HepG2 (cell line): Measurements from ENCODE around the gene ZNF814. TPM values are rescaled to one million over a fixed set of nuclear protein-coding genes. Genes with fewer than 3 reads are reported as not detected.

ENCODE experiments used
- ATAC-seq: fragments of 200-7000 bp; cut with Tn5 transposase; 3 replicates; pipeline ENCODE4 v1.9.1; 2020; ENCODE audit warnings: mild to moderate bottlenecking, moderate library complexity
- BruUV-seq: library from RNA; stranded (reverse); fragments of 400-500 nt; replicated peaks from 2 replicates; lab custom pipeline; 2021; lab: Mats Ljungman, UMichigan
- CTCF ChIA-PET: fragments of 300-600 bp; formaldehyde crosslinking; extraction: SDS; loops from one replicate; lab custom pipeline; 2021; ENCODE audit warnings: low total read pairs, inconsistent platforms, low intra/inter-chr PET ratio; lab: Yijun Ruan, JAX
- POLR2A ChIA-PET: fragments of 350-600 bp; sonication (Branson Sonifier 250); formaldehyde crosslinking; loops from one replicate; lab custom pipeline; 2020; ENCODE audit warnings: antibody characterized with exemption, inconsistent platforms; lab: Yijun Ruan, JAX
- DNase-seq: peaks from one replicate; pipeline ENCODE4 v3.0.0-alpha.2; 2015; ENCODE audit warnings: low spot score
- FAIRE-seq: peaks from 3 replicates; lab custom pipeline; 2011; peaks lifted over from hg19 to GRCh38; lab: Jason Lieb, UNC
- H2AFZ ChIP-seq: one replicate; pipeline ENCODE4 v1.6.1; 2011; ENCODE audit warnings: low read length, inconsistent platforms
- H3K27ac ChIP-seq: fragments of 300-600 bp; 3 replicates; pipeline ENCODE4 v1.8.0; 2011; ENCODE audit warnings: mixed run types, mild to moderate bottlenecking, mixed read lengths, low read length, inconsistent platforms; ENCODE audit not compliant: insufficient read depth; ENCODE audit errors: extremely low read length
- H3K27me3 ChIP-seq, 2 experiments: fragments of 200-600 bp in 1 of 2; 2 replicates in 1 of 2; 3 replicates in 1 of 2; pipeline versions ENCODE4 v1.6.0 to v1.8.0; 2011; ENCODE audit warnings: low read length in 2 of 2, mild to moderate bottlenecking in 2 of 2, moderate library complexity in 2 of 2, inconsistent platforms in 1 of 2; ENCODE audit not compliant: insufficient read depth in 2 of 2, control insufficient read depth in 1 of 2
- H3K36me3 ChIP-seq, 2 experiments: fragments of 200-600 bp in 1 of 2; replicated peaks in 1 of 2; 2 replicates in 1 of 2; 3 replicates in 1 of 2; pipeline versions ENCODE4 v1.5.1 to v1.8.0; 2011; ENCODE audit warnings: low read length in 2 of 2, inconsistent platforms in 1 of 2; ENCODE audit not compliant: insufficient read depth in 2 of 2, control insufficient read depth in 1 of 2
- H3K4me1 ChIP-seq: 2 replicates; pipeline ENCODE4 v1.5.1; 2012; ENCODE audit warnings: low read length, inconsistent platforms; ENCODE audit not compliant: insufficient read depth
- H3K4me2 ChIP-seq: 2 replicates; pipeline ENCODE4 v1.6.0; 2011; ENCODE audit warnings: low read depth, low read length, inconsistent platforms
- H3K4me3 ChIP-seq, 3 experiments: fragments of 200-600 bp in 1 of 3; sonication (generic), shearing (Covaris generic) in 1 of 3; replicated peaks in 1 of 3; 2 replicates each; pipeline ENCODE4 v1.5.1; 2011 to 2016; ENCODE audit warnings: low read length in 3 of 3, inconsistent platforms in 2 of 3, low read depth in 2 of 3, mild to moderate bottlenecking in 2 of 3, control low read depth in 1 of 3, mixed read lengths in 1 of 3; ENCODE audit not compliant: insufficient read depth in 1 of 3
- H3K79me2 ChIP-seq: one replicate; pipeline ENCODE4 v1.6.1; 2011; ENCODE audit warnings: low read length, inconsistent platforms; ENCODE audit not compliant: insufficient read depth
- H3K9ac ChIP-seq: 2 replicates; pipeline ENCODE4 v1.6.0; 2011; ENCODE audit warnings: mild to moderate bottlenecking, low read depth, low read length, inconsistent platforms; ENCODE audit not compliant: insufficient read depth
- H3K9me3 ChIP-seq: 2 replicates; pipeline ENCODE4 v1.5.1; 2012; ENCODE audit warnings: mild to moderate bottlenecking, low read length
- H4K20me1 ChIP-seq: 2 replicates; pipeline ENCODE4 v1.6.0; 2011; ENCODE audit warnings: inconsistent platforms, mild to moderate bottlenecking, low read length, moderate library complexity; ENCODE audit not compliant: insufficient read depth
- ARID3A ChIP-seq: IDR thresholded peaks from 2 replicates; pipeline ENCODE4 v1.6.1; 2012; ENCODE audit warnings: low read depth, low read length, improper control_type of control experiment
- SPEN ChIP-seq: sonication (generic); formaldehyde crosslinking; IDR thresholded peaks from 2 replicates; pipeline ENCODE4 v1.5.1; 2020; ENCODE audit warnings: low read depth, mild to moderate bottlenecking, missing genetic modification reagents
- TCF7 ChIP-seq: sonication (generic); IDR thresholded peaks from 2 replicates; pipeline ENCODE4 v1.6.1; 2016; ENCODE audit warnings: antibody characterized with exemption, low read depth
- ZNF18 ChIP-seq: sonication (generic); formaldehyde crosslinking; IDR thresholded peaks from 2 replicates; pipeline ENCODE4 v1.8.0; 2022; ENCODE audit warnings: mild to moderate bottlenecking, missing genetic modification reagents; ENCODE audit not compliant: insufficient replicate concordance
- ZNF546 ChIP-seq: sonication (generic); formaldehyde crosslinking; conservative IDR thresholded peaks from 2 replicates; pipeline ENCODE4 v1.8.1; 2023; ENCODE audit warnings: mild to moderate bottlenecking, missing genetic modification reagents
- ZNF570 ChIP-seq: sonication (generic); formaldehyde crosslinking; IDR thresholded peaks from 2 replicates; pipeline ENCODE4 v1.4.0; 2020; ENCODE audit warnings: mild to moderate bottlenecking, missing genetic modification reagents, borderline replicate concordance
- in situ Hi-C: cut with HindIII; loops from 2 replicates; pipeline ENCODE4 v1.10.0; 2017; ENCODE audit warnings: low pct_unique_long_range_greater_than_20kb; ENCODE audit not compliant: extremely low pct_ligation_motif_present
- intact Hi-C: fragments of 100-400 bp; cut with micrococcal nuclease; formaldehyde crosslinking; loops from one replicate; pipeline ENCODE4 v1.10.0; 2022; ENCODE audit not compliant: unreplicated experiment
- polyA plus RNA-seq, 8 experiments: library from polyadenylated mRNA; depleted of rRNA in 3 of 8; stranded (reverse) in 7 of 8; unstranded in 1 of 8; fragments of >200 nt; fragmentation: Illumina TruSeq in 4 of 8; extraction: Trizol in 4 of 8; gene quantifications; 2 replicates each; pipeline versions ENCODE4 v1.2.1 to v1.2.3, GENCODE V29; 2011 to 2016; ENCODE audit warnings: low read depth in 4 of 8, missing spikeins in 1 of 8, mixed read lengths in 1 of 8; ENCODE audit not compliant: insufficient read depth in 1 of 8
- total RNA-seq, 5 experiments: library from RNA; depleted of rRNA; stranded (reverse); fragments of >200 nt; fragmentation: Illumina TruSeq; extraction: Trizol; gene quantifications; 2 replicates each; pipeline ENCODE4 v1.2.3, GENCODE V29; 2016; ENCODE audit warnings: low read depth in 1 of 5

Gene ZNF814
- total and polyA plus RNA-seq, 2 of the 13 experiments (the other 11 are each of a cell fraction or from before 2014, with no cell fraction given): 2.5 to 3.4 TPM

- peak; percentile 37; the same call in 1 of the 2 replicates for TF ChIP-seq ARID3A
- peak; percentile 33; the same call in 1 of the 2 replicates for TF ChIP-seq TCF7
Observed at GRCh38 chr19:57873883-57874799, 14.7 kb downstream of the ZNF814 start (continued).

- FAIRE-seq: no peak
- H3K36me3 ChIP-seq: peaks cover 2 to 6% of the 10 kb centered on the region in 2 experiments; a peak in 1 of 5 replicates
- no peaks in the 10 kb centered on the region for H3K4me1 ChIP-seq
- no peak overlapping the region for H3K4me3 ChIP-seq
- H3K4me2 ChIP-seq: no peak overlapping the region
- H3K27ac ChIP-seq: no peak overlapping the region
- H3K9ac ChIP-seq: no peak overlapping the region
- TF ChIP-seq ZNF18 (CRISPR knock-in tag) (peak; percentile 27), ZNF546 (CRISPR knock-in tag) (no peak), SPEN (CRISPR knock-in tag) (no peak), ZNF570 (CRISPR knock-in tag) (no peak)
- ChIA-PET CTCF (no interaction called here), POLR2A (no interaction called here)
- H3K27me3 ChIP-seq: no peaks in the 10 kb centered on the region
- no peak for ATAC-seq
- BruUV-seq: no TSS peak
- no peaks in the 10 kb centered on the region for H4K20me1 ChIP-seq
- H2AFZ ChIP-seq: no peak overlapping the region
- intact Hi-C loops: no loop called here
- in situ Hi-C loops: no loop called here
- peaks cover 4% of the 10 kb centered on the region; the same call in 1 of the 2 replicates for H3K9me3 ChIP-seq
- no peaks in the 10 kb centered on the region for H3K79me2 ChIP-seq
- DNase-seq: no peak
Observed at GRCh38 chr19:57872450-57872849, 16.4 kb downstream of the ZNF814 start.
